Upper lobe of right lung (tissue), 1 donor: Measurements from ENCODE around the gene TRIM7. TPM values are rescaled to one million over a fixed set of nuclear protein-coding genes. Genes with fewer than 3 reads are reported as not detected.
A peak's percentile ranks its signal among the peaks of the same experiment; 100 is the strongest.
"Not testable (repeated sequence)": the region's sequence is repeated elsewhere in the genome, so short reads cannot be mapped to it uniquely, and the experiment has no call there.

Source experiments
- ATAC-seq: fragments of 200-7000 bp; cut with Tn5 transposase; one replicate; pipeline ENCODE4 v1.9.1; 2020; ENCODE audit warnings: mild to moderate bottlenecking, moderate library complexity
- DNase-seq: peaks from one replicate; pipeline ENCODE4 v3.0.0-alpha.2; 2020
- H3K27ac ChIP-seq: fragments of 200-600 bp; one replicate; pipeline ENCODE4 v1.8.0; 2022
- H3K27me3 ChIP-seq: fragments of 200-600 bp; one replicate; pipeline ENCODE4 v1.8.0; 2022; ENCODE audit warnings: mild to moderate bottlenecking
- H3K36me3 ChIP-seq: fragments of 200-600 bp; one replicate; pipeline ENCODE4 v1.8.0; 2022
- H3K4me1 ChIP-seq: fragments of 200-600 bp; one replicate; pipeline ENCODE4 v1.8.0; 2022
- H3K4me3 ChIP-seq: fragments of 200-600 bp; one replicate; pipeline ENCODE4 v1.8.0; 2022; ENCODE audit warnings: mild to moderate bottlenecking
- H3K9me3 ChIP-seq: fragments of 200-600 bp; one replicate; pipeline ENCODE4 v1.8.0; 2022
- CTCF ChIP-seq: fragments of 200-600 bp; IDR thresholded peaks from one replicate; pipeline ENCODE4 v1.8.0; 2022; ENCODE audit warnings: antibody characterized with exemption
- intact Hi-C: fragments of 100-400 bp; cut with DNase I; formaldehyde crosslinking; loops from one replicate; pipeline ENCODE4 v1.11.0; 2022
- total RNA-seq: library from RNA; stranded (reverse); fragmentation: NEBNext Ultra II Directional; extraction: Animal tissue kit (Norgen Biotek cat#: 25700); gene quantifications from one replicate; pipeline ENCODE4 v1.2.1, GENCODE V29; 2021
- donor health status: DM: no; HTN: yes; CAD: no; lungs with severe emphysema.

Gene TRIM7
- total RNA-seq, 1 donor from 2014 or later: 4.9 TPM

GRCh38 chr5:181218795-181219124 is 13.8 kb upstream of the TRIM7 start:
- Histone ChIP-seq H3K27ac (peak overlapping the region; percentile 8), H3K27me3 (no peaks in the 10 kb centered on the region), H3K9me3 (no peaks in the 10 kb centered on the region), H3K4me1 (peaks cover 8% of the 10 kb centered on the region), H3K4me3 (peak overlapping the region; percentile 49), H3K36me3 (no peaks in the 10 kb centered on the region)
- intact Hi-C loops: no loop called here
- no peak for TF ChIP-seq CTCF
- ATAC-seq: no peak
- no peak for DNase-seq

- DNase-seq (no peak), ATAC-seq (no peak)
- Histone ChIP-seq H3K4me1 (peaks cover 8% of the 10 kb centered on the region), H3K4me3 (peak overlapping the region; percentile 49), H3K27ac (peak overlapping the region; percentile 12), H3K27me3 (no peaks in the 10 kb centered on the region), H3K9me3 (no peaks in the 10 kb centered on the region), H3K36me3 (no peaks in the 10 kb centered on the region)
- TF ChIP-seq CTCF: no peak
- intact Hi-C loops: no loop called here
These were observed 12.7 kb upstream of the TRIM7 start for GRCh38 chr5:181217803-181218062.

GRCh38 chr5:181217111-181217802 is 12.3 kb upstream of the TRIM7 start:
- peak; percentile 77 for DNase-seq
- no peak for TF ChIP-seq CTCF
- H3K4me1 ChIP-seq: peaks cover 8% of the 10 kb centered on the region
- no peaks in the 10 kb centered on the region for H3K9me3 ChIP-seq
- H3K27me3 ChIP-seq: no peaks in the 10 kb centered on the region
- peak; percentile 35 for ATAC-seq
- no peaks in the 10 kb centered on the region for H3K36me3 ChIP-seq
- intact Hi-C loops: no loop called here
- H3K4me3 ChIP-seq: peak overlapping the region; percentile 49
- H3K27ac ChIP-seq: peak overlapping the region; percentile 12

- no peak overlapping the region for H3K27ac ChIP-seq
- intact Hi-C loops: no loop called here
- DNase-seq (no peak), ATAC-seq (no peak)
- no peaks in the 10 kb centered on the region for H3K36me3 ChIP-seq
- no peak for TF ChIP-seq CTCF
- H3K27me3 ChIP-seq: no peaks in the 10 kb centered on the region
- H3K9me3 ChIP-seq: no peaks in the 10 kb centered on the region
- H3K4me3 ChIP-seq: peak overlapping the region; percentile 49
- H3K4me1 ChIP-seq: peaks cover 8% of the 10 kb centered on the region
These were observed 11.3 kb upstream of the TRIM7 start for GRCh38 chr5:181215997-181216989.

GRCh38 chr5:181214249-181214648 is 9.3 kb upstream of the TRIM7 start:
- H3K9me3 ChIP-seq, intact Hi-C loops, H3K36me3 ChIP-seq, H3K4me1 ChIP-seq, H3K27ac ChIP-seq, H3K4me3 ChIP-seq, DNase-seq, ATAC-seq, H3K27me3 ChIP-seq: not testable (repeated sequence)

GRCh38 chr5:181212934-181213333 is 7.9 kb upstream of the TRIM7 start:
- H3K9me3 ChIP-seq: no peaks in the 10 kb centered on the region
- ATAC-seq: no peak
- no peaks in the 10 kb centered on the region for H3K27me3 ChIP-seq
- no peaks in the 10 kb centered on the region for H3K36me3 ChIP-seq
- H3K27ac ChIP-seq: no peak overlapping the region
- no peak for DNase-seq
- H3K4me1 ChIP-seq: peaks cover 4% of the 10 kb centered on the region
- H3K4me3 ChIP-seq: no peak overlapping the region
- TF ChIP-seq CTCF: no peak
- intact Hi-C loops: no loop called here
